ENCODE results near the gene MUS81.

DNA sequence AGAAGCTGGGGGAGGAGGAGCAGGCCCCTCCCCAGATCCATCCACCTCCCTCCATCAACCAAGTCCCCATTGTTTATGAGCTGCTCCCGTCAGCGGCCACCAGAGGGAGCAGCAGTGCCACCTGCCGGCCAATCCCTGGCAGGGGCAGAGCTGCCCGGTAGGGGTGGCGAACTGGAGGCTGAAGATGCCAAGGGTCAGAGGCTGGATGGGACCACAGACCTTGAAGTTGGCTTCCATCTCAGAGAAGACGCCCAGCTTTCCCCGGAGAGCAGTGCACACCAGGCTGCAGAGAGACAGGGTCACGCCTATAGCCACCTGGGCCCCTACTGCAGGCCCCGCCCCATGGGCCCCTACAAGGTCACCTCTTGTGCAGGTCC, 24.5 kb downstream of the MUS81 start:
- TF ChIP-seq, protein P1, sequence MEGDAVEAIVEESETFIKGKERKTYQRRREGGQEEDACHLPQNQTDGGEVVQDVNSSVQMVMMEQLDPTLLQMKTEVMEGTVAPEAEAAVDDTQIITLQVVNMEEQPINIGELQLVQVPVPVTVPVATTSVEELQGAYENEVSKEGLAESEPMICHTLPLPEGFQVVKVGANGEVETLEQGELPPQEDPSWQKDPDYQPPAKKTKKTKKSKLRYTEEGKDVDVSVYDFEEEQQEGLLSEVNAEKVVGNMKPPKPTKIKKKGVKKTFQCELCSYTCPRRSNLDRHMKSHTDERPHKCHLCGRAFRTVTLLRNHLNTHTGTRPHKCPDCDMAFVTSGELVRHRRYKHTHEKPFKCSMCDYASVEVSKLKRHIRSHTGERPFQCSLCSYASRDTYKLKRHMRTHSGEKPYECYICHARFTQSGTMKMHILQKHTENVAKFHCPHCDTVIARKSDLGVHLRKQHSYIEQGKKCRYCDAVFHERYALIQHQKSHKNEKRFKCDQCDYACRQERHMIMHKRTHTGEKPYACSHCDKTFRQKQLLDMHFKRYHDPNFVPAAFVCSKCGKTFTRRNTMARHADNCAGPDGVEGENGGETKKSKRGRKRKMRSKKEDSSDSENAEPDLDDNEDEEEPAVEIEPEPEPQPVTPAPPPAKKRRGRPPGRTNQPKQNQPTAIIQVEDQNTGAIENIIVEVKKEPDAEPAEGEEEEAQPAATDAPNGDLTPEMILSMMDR (IDR thresholded peaks at IDR 0.05), result peak; percentile 96 to 99 (median 99)
- TF ChIP-seq POLR2AphosphoS5 (IDR thresholded peaks at IDR 0.05), result peak in 1 of 3 donors; percentile 32
- TF ChIP-seq POLR2A (IDR thresholded peaks at IDR 0.05), result no peak
- TF ChIP-seq EP300 (IDR thresholded peaks at IDR 0.05; ENCODE audit: low read depth), result no peak

Data from transverse colon (tissue), 4 donors.